Coronary artery (tissue), 2 donors: ENCODE measurements around the gene TRIP13.

ENCODE experiments used
- DNase-seq: peaks from one replicate; pipeline ENCODE4 v3.0.0-alpha.2; 2017; ENCODE audit warnings: low spot score
- H3K27ac ChIP-seq, 2 donors: fragments of 200-600 bp; sonication (generic); one replicate each; pipeline ENCODE4 v1.5.1; 2016 to 2019
- H3K4me3 ChIP-seq: fragments of 200-600 bp; sonication (generic); 2 replicates; pipeline ENCODE4 v1.5.1; 2016; ENCODE audit warnings: mild to moderate bottlenecking, moderate library complexity
- TF ChIP-seq, protein P1 (sequence below): fragments of 200-600 bp; sonication (generic); IDR thresholded peaks from one replicate; pipeline ENCODE4 v1.5.1; 2019; ENCODE audit warnings: antibody characterized with exemption

The TRIP13 gene

DNA sequence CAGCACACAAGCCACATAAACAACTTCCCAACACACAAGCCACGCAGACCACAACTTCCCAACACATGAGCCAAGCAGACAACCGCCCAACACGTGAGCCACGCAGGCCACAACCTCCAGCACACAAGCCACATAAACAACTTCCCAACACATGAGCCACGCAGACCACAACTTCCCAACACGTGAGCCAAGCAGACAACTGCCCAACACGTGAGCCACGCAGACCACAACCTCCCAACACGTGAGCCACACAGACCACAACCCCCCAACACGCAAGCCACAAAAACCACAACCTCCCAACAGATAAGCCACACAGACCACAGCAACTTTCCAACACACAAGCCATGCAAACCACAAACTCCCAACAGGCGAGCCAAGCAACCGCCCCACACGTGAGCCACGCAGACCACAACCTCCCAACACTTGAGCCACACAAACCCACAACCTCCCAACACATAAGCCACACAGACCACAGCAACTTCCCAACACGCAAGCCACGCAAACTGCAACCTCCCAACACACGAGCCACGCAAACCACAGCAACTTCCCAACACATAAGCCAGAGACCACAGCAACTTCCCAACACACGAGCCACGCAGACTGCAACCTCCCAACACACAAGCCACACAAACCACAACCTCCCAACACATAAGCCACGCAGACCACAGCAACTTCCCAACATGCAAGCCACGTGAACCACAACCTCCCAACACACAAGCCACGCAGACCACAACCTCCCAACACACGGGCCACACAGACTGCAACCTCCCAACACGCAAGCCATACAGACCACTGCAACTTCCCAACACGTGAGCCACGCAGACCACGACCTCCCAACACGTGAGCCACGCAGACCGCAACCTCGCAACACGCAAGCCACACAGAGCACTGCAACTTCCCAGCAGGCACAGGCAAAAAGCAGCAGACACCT lies 10.2 kb upstream of the TRIP13 start:
- H3K4me3 ChIP-seq = no peak overlapping the region
- TF ChIP-seq, protein P1, sequence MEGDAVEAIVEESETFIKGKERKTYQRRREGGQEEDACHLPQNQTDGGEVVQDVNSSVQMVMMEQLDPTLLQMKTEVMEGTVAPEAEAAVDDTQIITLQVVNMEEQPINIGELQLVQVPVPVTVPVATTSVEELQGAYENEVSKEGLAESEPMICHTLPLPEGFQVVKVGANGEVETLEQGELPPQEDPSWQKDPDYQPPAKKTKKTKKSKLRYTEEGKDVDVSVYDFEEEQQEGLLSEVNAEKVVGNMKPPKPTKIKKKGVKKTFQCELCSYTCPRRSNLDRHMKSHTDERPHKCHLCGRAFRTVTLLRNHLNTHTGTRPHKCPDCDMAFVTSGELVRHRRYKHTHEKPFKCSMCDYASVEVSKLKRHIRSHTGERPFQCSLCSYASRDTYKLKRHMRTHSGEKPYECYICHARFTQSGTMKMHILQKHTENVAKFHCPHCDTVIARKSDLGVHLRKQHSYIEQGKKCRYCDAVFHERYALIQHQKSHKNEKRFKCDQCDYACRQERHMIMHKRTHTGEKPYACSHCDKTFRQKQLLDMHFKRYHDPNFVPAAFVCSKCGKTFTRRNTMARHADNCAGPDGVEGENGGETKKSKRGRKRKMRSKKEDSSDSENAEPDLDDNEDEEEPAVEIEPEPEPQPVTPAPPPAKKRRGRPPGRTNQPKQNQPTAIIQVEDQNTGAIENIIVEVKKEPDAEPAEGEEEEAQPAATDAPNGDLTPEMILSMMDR = no peak

DNA sequence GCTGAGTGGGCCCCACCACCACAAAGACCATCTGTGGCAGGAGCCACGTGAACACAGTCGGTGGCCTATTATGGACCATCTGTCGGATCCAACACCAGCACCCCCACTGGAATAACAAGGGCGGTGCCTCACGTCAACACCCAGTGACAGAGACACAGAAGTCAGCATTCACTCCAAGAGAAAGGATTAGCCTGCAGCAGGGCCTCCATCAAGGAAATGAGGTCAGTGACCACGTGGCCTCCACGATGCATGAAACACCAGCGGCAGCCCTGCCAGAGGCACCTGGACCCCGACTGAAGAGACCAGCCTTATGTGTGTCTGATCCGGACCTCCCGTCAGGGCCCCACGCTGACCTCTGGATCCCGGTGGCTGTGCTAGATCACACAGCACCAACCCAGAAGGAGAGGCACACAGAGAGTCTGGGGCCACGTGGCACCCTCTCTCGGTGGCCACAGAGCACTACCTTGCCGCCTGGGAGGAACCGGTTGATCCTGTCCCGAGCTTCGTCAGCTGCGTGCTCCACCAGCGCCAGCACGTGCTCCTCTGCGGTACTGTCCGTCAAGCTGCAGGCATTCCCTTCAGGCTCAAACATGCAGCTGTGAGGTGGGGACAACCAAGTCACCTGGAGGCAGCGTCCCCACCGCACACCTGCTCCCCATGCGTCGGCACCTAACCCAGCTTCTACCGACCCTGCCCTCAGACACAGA lies 9.1 kb upstream of the TRIP13 start:
- DNase-seq = no peak
- TF ChIP-seq, protein P1 = no peak
- H3K27ac ChIP-seq = no peak overlapping the region
- no peak overlapping the region for H3K4me3 ChIP-seq

More for the DNA sequence above, 10.2 kb upstream of the TRIP13 start:
- no peak for DNase-seq
- H3K27ac ChIP-seq = no peak overlapping the region

GRCh38 chr5:884345-885126 lies 8.1 kb upstream of the TRIP13 start:
- no peak overlapping the region for H3K4me3 ChIP-seq
- no peak for DNase-seq
- no peak overlapping the region for H3K27ac ChIP-seq
- TF ChIP-seq, protein P1 = no peak

DNA sequence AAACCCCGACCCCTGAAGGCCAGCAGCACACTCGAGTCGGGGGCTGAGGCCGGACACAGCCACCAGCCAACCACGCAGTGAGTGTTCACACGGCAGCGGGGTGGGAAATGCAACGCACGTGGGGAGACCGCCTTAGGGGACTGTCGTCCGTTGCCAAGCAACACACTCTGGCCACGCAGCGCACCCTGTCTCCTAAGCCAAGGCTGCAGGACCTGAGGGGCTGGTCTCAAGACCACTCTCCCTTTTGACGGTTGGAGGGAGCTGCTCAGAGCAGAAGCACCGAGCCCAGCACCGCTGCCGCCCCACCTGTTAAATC lies 7.6 kb upstream of the TRIP13 start:
- no peak for DNase-seq
- Histone ChIP-seq H3K27ac (no peak overlapping the region), H3K4me3 (no peak overlapping the region)
- TF ChIP-seq, protein P1 = no peak

GRCh38 chr5:885529-885928 lies 7.2 kb upstream of the TRIP13 start:
- H3K4me3 ChIP-seq = no peak overlapping the region
- TF ChIP-seq, protein P1 = no peak
- H3K27ac ChIP-seq = no peak overlapping the region
- no peak for DNase-seq

DNA sequence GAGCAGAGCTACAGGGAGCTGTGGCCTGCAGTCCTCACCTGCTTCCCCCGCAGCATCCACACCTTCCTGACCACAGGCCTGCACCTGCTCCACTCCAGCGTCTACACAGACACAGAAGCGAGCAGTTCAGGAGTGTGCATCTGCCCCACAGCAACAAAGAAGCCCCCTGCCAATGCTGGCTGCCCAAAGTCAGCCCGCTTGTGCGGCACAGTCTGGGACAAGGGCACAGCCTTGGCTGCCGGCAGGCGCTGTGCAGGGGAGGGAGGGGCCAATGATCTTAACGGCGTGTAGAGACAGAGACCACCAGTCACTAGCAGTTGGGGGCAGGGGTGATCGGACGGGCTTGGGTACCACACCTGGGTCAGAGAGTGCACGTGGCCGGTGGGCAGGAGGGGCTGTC lies 6.6 kb upstream of the TRIP13 start:
- Histone ChIP-seq H3K27ac (no peak overlapping the region), H3K4me3 (no peak overlapping the region)
- no peak for DNase-seq
- TF ChIP-seq, protein P1 = no peak
